PC-9 (cell line): ENCODE measurements around the gene NOP56.

Experiments used
- EZH2 ChIP-seq: fragments of 200-600 bp; sonication (generic); IDR thresholded peaks from 2 replicates; pipeline ENCODE4 v1.8.0; 2017; ENCODE audit warnings: antibody characterized with exemption, low read depth
- TF ChIP-seq, protein P1 (sequence below): fragments of 200-600 bp; sonication (generic); conservative IDR thresholded peaks from 2 replicates; pipeline ENCODE4 v1.6.1; 2017; ENCODE audit warnings: mixed run types, antibody characterized with exemption, mild to moderate bottlenecking, moderate library complexity

DNA sequence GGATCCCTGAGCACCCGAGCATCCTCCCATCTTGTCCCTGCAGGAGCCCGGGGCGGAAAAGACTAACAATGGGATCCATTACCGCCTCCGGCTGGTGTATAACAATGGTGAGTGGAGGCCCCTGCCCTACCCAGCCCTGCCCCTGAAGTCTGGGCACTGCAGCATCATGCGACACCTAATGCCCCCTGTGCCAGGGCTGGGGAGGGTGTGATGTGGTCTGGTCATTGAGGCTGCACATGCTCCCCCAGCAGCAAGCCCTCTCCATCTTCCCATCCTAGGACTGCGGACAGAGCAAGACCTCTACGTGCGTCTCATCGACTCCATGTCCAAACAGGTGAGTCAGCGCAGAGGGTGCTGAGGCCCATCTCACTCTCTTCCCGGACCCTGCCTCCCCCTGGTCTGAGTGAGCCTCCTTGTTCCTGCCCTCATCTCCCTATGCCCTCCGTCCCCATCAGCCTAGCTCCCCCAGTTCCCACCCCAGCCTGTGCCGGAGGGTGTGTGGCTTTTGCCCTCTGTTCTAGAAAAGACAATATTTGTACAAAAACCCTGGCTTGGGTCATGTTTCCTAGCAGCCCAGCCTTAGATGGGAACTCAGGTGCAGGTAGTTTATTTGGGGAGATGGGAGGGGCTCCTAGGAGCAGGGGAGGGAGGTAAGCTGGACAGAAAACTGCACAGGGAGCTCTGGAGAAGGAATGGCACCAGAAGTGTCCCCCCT, 53.7 kb downstream of the NOP56 start:
- TF ChIP-seq, protein P1, sequence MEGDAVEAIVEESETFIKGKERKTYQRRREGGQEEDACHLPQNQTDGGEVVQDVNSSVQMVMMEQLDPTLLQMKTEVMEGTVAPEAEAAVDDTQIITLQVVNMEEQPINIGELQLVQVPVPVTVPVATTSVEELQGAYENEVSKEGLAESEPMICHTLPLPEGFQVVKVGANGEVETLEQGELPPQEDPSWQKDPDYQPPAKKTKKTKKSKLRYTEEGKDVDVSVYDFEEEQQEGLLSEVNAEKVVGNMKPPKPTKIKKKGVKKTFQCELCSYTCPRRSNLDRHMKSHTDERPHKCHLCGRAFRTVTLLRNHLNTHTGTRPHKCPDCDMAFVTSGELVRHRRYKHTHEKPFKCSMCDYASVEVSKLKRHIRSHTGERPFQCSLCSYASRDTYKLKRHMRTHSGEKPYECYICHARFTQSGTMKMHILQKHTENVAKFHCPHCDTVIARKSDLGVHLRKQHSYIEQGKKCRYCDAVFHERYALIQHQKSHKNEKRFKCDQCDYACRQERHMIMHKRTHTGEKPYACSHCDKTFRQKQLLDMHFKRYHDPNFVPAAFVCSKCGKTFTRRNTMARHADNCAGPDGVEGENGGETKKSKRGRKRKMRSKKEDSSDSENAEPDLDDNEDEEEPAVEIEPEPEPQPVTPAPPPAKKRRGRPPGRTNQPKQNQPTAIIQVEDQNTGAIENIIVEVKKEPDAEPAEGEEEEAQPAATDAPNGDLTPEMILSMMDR: no peak
- no peak for TF ChIP-seq EZH2
